Right renal cortex interstitium (tissue), 3 donors: Measurements from ENCODE around the gene OR4C16. TPM values are rescaled to one million over a fixed set of nuclear protein-coding genes. Genes with fewer than 3 reads are reported as not detected.

ENCODE experiments used
- DNase-seq, 3 donors: peaks; one replicate each; pipeline ENCODE4 v3.0.0-alpha.2; 2013; ENCODE audit warnings: low read depth in 3 of 3, low spot score in 2 of 3
- polyA plus RNA-seq, 3 donors: library from polyadenylated mRNA; unstranded; fragments of 120-200 nt; gene quantifications; one replicate each; pipeline ENCODE4 v1.2.1, GENCODE V29; 2013; ENCODE audit not compliant: insufficient read length in 3 of 3

OR4C16 gene, protein sequence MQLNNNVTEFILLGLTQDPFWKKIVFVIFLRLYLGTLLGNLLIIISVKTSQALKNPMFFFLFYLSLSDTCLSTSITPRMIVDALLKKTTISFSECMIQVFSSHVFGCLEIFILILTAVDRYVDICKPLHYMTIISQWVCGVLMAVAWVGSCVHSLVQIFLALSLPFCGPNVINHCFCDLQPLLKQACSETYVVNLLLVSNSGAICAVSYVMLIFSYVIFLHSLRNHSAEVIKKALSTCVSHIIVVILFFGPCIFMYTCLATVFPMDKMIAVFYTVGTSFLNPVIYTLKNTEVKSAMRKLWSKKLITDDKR
- polyA plus RNA-seq = not detected

DNA sequence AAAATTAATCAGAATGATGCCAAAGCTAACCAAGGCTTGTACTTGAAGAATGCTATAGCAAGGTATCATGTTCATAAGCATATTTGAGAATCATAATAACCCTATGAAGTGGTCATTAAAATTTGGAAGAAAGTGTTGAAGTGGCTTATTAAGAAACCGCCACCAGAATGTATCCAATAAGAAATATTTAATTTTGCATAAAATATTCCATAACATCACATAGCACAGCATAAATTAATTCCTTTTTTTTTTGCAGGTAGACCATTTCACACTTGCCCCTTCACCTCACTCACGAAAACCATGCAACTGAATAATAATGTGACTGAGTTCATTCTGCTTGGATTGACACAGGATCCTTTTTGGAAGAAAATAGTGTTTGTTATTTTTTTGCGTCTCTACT is at the start of gene OR4C16:
Gene OR4C16 (plus strand): TSS at position 301 of the 400 bp plus-strand sequence. CDS start 0 bp downstream, at position 301.
- DNase-seq = no peak

DNA sequence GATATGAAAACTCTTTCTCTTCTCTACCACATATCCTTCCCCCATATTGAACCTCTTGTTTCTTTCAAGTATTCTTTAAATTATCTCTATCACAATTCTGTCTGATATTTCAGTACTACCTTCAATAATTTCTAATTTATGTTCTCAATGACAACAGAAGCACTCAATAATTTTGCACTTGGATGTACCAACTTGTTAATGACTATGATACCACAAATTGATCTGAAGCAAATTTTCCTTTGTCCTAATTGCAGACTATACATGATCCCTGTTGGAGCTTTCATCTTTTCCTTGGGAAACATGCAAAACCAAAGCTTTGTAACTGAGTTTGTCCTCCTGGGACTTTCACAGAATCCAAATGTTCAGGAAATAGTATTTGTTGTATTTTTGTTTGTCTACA is 17.8 kb upstream of the OR4C16 start, which contains the start of gene OR4C15:
Gene OR4C15 (plus strand): TSS at position 301 of the 400 bp plus-strand sequence. CDS start 0 bp downstream, at position 301.
- no peak for DNase-seq

DNA sequence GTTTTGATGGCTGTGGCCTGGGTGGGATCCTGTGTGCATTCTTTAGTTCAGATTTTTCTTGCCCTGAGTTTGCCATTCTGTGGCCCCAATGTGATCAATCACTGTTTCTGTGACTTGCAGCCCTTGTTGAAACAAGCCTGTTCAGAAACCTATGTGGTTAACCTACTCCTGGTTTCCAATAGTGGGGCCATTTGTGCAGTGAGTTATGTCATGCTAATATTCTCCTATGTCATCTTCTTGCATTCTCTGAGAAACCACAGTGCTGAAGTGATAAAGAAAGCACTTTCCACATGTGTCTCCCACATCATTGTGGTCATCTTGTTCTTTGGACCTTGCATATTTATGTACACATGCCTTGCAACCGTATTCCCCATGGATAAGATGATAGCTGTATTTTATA is 620 bp downstream of the OR4C16 start:
- DNase-seq = no peak

DNA sequence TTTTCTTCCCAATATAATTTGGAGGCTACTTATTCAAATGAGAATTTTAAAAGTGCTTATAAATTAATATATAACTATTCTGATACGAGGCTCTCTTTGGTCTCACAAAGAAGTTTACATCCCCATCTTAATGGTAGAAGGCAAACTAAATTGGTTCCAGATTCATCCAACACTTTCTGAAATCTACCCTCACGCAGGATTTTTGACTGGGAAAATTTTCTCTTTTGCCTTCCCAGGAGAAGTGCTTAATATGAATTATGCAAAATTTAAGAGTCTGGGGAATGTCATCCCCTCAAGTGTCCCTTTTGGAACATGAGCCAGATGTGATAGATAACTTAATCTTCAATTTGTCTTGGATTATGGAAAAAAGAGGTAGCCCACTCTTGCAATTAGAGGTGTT is 35.6 kb downstream of the OR4C16 start, which contains the start of gene OR4C11:
Gene OR4C11 (minus strand): TSS at position 101 of the 400 bp plus-strand sequence. CDS start 3,272 bp downstream, outside the sequence.
- DNase-seq = no peak

Other genes with a start within 250 kb of the OR4C16 start
- not detected for gene OR4A16, start 228.9 kb upstream of the OR4C16 start, polyA plus RNA-seq
- not detected for gene OR4A15, start 204.2 kb upstream of the OR4C16 start, polyA plus RNA-seq
- gene OR4C15, start 17.7 kb upstream of the OR4C16 start, polyA plus RNA-seq = not detected
- not detected for gene OR4C11, start 35.5 kb downstream of the OR4C16 start, polyA plus RNA-seq
- gene OR4P4, start 63.0 kb downstream of the OR4C16 start, polyA plus RNA-seq = under 1 TPM; 0.07 to 0.08 (median 0.07) TPM
- gene OR4S2, start 76.2 kb downstream of the OR4C16 start, polyA plus RNA-seq = not detected
- gene OR4C6, start 90.1 kb downstream of the OR4C16 start, polyA plus RNA-seq = not detected
- gene OR5D13, start 201.3 kb downstream of the OR4C16 start, polyA plus RNA-seq = not detected
- not detected for gene OR5D14, start 223.4 kb downstream of the OR4C16 start, polyA plus RNA-seq
- not detected for gene OR5L1, start 239.2 kb downstream of the OR4C16 start, polyA plus RNA-seq
- gene OR5D18, start 247.5 kb downstream of the OR4C16 start, polyA plus RNA-seq = not detected